ENCODE data around the gene SPRING1. TPM values are rescaled to one million over a fixed set of nuclear protein-coding genes. Genes with fewer than 3 reads are reported as not detected.

Gene SPRING1
- total RNA-seq, 1 experiment from 2014 or later = 44.2 TPM

- H3K9me3 Mint-ChIP-seq = no peaks in the 10 kb centered on the region; a peak in 1 of 5 replicates
- Histone ChIP-seq H3K14ac (ENCODE audit: insufficient read depth, low read length) (no peak overlapping the region), H2AFZ (ENCODE audit: low read length) (no peak overlapping the region), H3K56ac (ENCODE audit: insufficient read length, low read depth, low read length) (no peak overlapping the region), H3K9ac (ENCODE audit: extremely low read depth, insufficient read length, low read length) (no peak overlapping the region), H3K27me3 (ENCODE audit: insufficient read depth, low read length) (no peaks in the 10 kb centered on the region), H3K9me3 (ENCODE audit: control insufficient read depth, low read depth, low read length) (no peaks in the 10 kb centered on the region), H2AK5ac (ENCODE audit: insufficient read length, low read length) (no peak overlapping the region), H3K23ac (ENCODE audit: insufficient read length, low read depth, low read length) (no peak overlapping the region), H3K4me1 (ENCODE audit: insufficient read depth, low read length) (peaks cover 2% of the 10 kb centered on the region; the same call in 1 of the 2 replicates), H3K23me2 (ENCODE audit: insufficient read length, low read depth, low read length, poor library complexity, severe bottlenecking) (no peaks in the 10 kb centered on the region), H3K18ac (ENCODE audit: insufficient read length, low read depth, low read length) (no peak overlapping the region), H2BK12ac (ENCODE audit: insufficient read length, low read depth, low read length) (no peak overlapping the region), H2BK20ac (ENCODE audit: low read depth, low read length, poor library complexity, severe bottlenecking) (no peak overlapping the region), H4K20me1 (ENCODE audit: control insufficient read depth, insufficient read depth, insufficient read length) (no peaks in the 10 kb centered on the region), H2BK15ac (ENCODE audit: low read depth, low read length) (no peak overlapping the region), H4K91ac (ENCODE audit: insufficient read length, low read depth, low read length) (no peak overlapping the region), H3K79me1 (ENCODE audit: insufficient read depth, low read depth, low read length, poor library complexity, severe bottlenecking) (no peaks in the 10 kb centered on the region), H2BK120ac (ENCODE audit: low read depth, low read length, poor library complexity, severe bottlenecking) (no peak overlapping the region), H3T11ph (ENCODE audit: low read length) (no peak overlapping the region), H3K79me2 (ENCODE audit: insufficient read depth, low read length) (no peaks in the 10 kb centered on the region), H3K27ac (ENCODE audit: insufficient read length, low read depth, low read length) (no peak overlapping the region), H3K4me2 (ENCODE audit: insufficient read depth, insufficient read length, low read length) (no peak overlapping the region), H3K4ac (ENCODE audit: low read depth, low read length) (no peak overlapping the region), H4K5ac (ENCODE audit: insufficient read length, low read depth, low read length) (no peak overlapping the region), H4K8ac (replicated peaks; ENCODE audit: insufficient read length, low read depth, low read length) (no peak overlapping the region), H2BK5ac (ENCODE audit: insufficient read length, low read length) (no peak overlapping the region)
- no CpG with 5 or more reads among the region's 4 CpGs for WGBS (ENCODE audit: extremely low coverage, insufficient read length, low lambda C conversion rate)
- no peak for DNase-seq
- no peak overlapping the region for H3K27ac Mint-ChIP-seq
- peaks cover 0 to 4% (median 2%) of the 10 kb centered on the region in 3 experiments; a peak in 1 of 7 replicates for H3K36me3 Mint-ChIP-seq (ENCODE audit: insufficient read depth in 1 of 3, low read depth in 3 of 3)
- no peak for TF ChIP-seq CTCF (conservative IDR thresholded peaks at IDR 0.05)
- peaks cover 26% of the 10 kb centered on the region for H3K27me3 Mint-ChIP-seq (ENCODE audit: low read depth)
- H3K4me1 Mint-ChIP-seq = peaks cover 25 to 28% of the 10 kb centered on the region in 2 experiments
- no peak overlapping the region for H3K4me3 Mint-ChIP-seq
These were observed 46.2 kb downstream of the SPRING1 start for GRCh38 chr12:116691636-116692035.
